SU-DHL-6 (cell line): ENCODE measurements around the gene ACE.

Experiments used
- H2AFZ ChIP-seq: fragments of 200-600 bp; sonication (generic); 2 replicates; pipeline ENCODE4 v1.6.1; 2014; ENCODE audit warnings: low read depth, mild to moderate bottlenecking, moderate library complexity, mixed read lengths, antibody characterized with exemption, low read length; ENCODE audit not compliant: severe bottlenecking
- H3F3A ChIP-seq: fragments of 200-600 bp; shearing (Covaris generic); 2 replicates; pipeline ENCODE4 v1.6.0; 2016; ENCODE audit warnings: antibody characterized with exemption, mild to moderate bottlenecking; ENCODE audit not compliant: insufficient read depth
- H3K27ac ChIP-seq: fragments of 200-600 bp; sonication (generic); 2 replicates; pipeline ENCODE4 v1.5.1; 2016; ENCODE audit warnings: low read depth, mild to moderate bottlenecking, low read length, moderate library complexity, mixed read lengths
- H3K27me3 ChIP-seq: fragments of 200-600 bp; sonication (generic), shearing (Covaris generic); 2 replicates; pipeline ENCODE4 v1.6.0; 2014; ENCODE audit warnings: mild to moderate bottlenecking, low read length
- H3K36me3 ChIP-seq: fragments of 200-600 bp; sonication (generic); 2 replicates; pipeline ENCODE4 v1.6.1; 2014; ENCODE audit warnings: mild to moderate bottlenecking, low read length, mixed read lengths
- H3K4me2 ChIP-seq: fragments of 300-600, 200-600 bp; shearing (Covaris generic), sonication (generic); 2 replicates; pipeline ENCODE4 v1.6.0; 2014; ENCODE audit warnings: low read length, low read depth, mild to moderate bottlenecking; ENCODE audit not compliant: poor library complexity, severe bottlenecking
- H3K4me3 ChIP-seq: fragments of 200-600 bp; sonication (generic); 2 replicates; pipeline ENCODE4 v1.5.1; 2014; ENCODE audit warnings: antibody characterized with exemption, low read length, mild to moderate bottlenecking, mixed read lengths; ENCODE audit not compliant: insufficient read depth, poor library complexity, severe bottlenecking
- H3K79me2 ChIP-seq: fragments of 200-600 bp; sonication (generic); 2 replicates; pipeline ENCODE4 v1.6.1; 2014; ENCODE audit warnings: mild to moderate bottlenecking, low read length, moderate library complexity; ENCODE audit not compliant: insufficient read depth
- H3K9ac ChIP-seq: fragments of 200-600 bp; sonication (generic); 2 replicates; pipeline ENCODE4 v1.7.0; 2014; ENCODE audit warnings: mild to moderate bottlenecking, low read length
- H3K9me2 ChIP-seq: fragments of 200-600 bp; sonication (generic); replicated peaks from 2 replicates; pipeline ENCODE4 v1.6.1; 2014; ENCODE audit warnings: low read length; ENCODE audit not compliant: insufficient read depth
- H3K9me3 ChIP-seq: fragments of 200-600 bp; sonication (generic); 2 replicates; pipeline ENCODE4 v1.6.1; 2014; ENCODE audit warnings: low read length, mixed read lengths; ENCODE audit not compliant: insufficient read depth
- H4K20me1 ChIP-seq: fragments of 200-600 bp; sonication (generic); 2 replicates; pipeline ENCODE4 v1.6.1; 2014; ENCODE audit warnings: low read depth, mild to moderate bottlenecking, antibody characterized with exemption, low read length, moderate library complexity, mixed read lengths
- CTCF ChIP-seq: fragments of 200-600 bp; sonication (generic); IDR thresholded peaks from one replicate; pipeline ENCODE4 v1.5.1; 2017; ENCODE audit warnings: antibody characterized with exemption, mild to moderate bottlenecking, low read length, moderate library complexity; ENCODE audit not compliant: insufficient read depth, poor library complexity, severe bottlenecking
- EZH2phosphoT487 ChIP-seq: fragments of 200-600 bp; sonication (generic), shearing (Covaris generic); conservative IDR thresholded peaks from 2 replicates; pipeline ENCODE4 v1.6.1; 2018; ENCODE audit warnings: mild to moderate bottlenecking, antibody characterized with exemption, low read length, moderate library complexity, mixed read lengths

The ACE gene

GRCh38 chr17:63444457-63444856 is 32.4 kb upstream of the ACE start:
- Histone ChIP-seq H3K79me2 (no peaks in the 10 kb centered on the region), H3K9me2 (no peaks in the 10 kb centered on the region), H3K4me3 (no peak overlapping the region), H3K9me3 (no peaks in the 10 kb centered on the region), H4K20me1 (no peaks in the 10 kb centered on the region), H3K36me3 (no peaks in the 10 kb centered on the region), H3K27ac (no peak overlapping the region), H3F3A (no peaks in the 10 kb centered on the region), H3K4me2 (no peak overlapping the region), H2AFZ (no peak overlapping the region), H3K27me3 (no peaks in the 10 kb centered on the region), H3K9ac (no peak overlapping the region)
- no peak for TF ChIP-seq CTCF
- TF ChIP-seq EZH2phosphoT487: no peak

- no peaks in the 10 kb centered on the region for H3F3A ChIP-seq
- no peak for TF ChIP-seq EZH2phosphoT487
- no peak for TF ChIP-seq CTCF
- no peaks in the 10 kb centered on the region for H3K79me2 ChIP-seq
- no peaks in the 10 kb centered on the region for H4K20me1 ChIP-seq
- H3K9ac ChIP-seq: no peak overlapping the region
- no peak overlapping the region for H3K4me2 ChIP-seq
- H3K4me3 ChIP-seq: no peak overlapping the region
- no peak overlapping the region for H2AFZ ChIP-seq
- H3K27ac ChIP-seq: no peak overlapping the region
- H3K9me2 ChIP-seq: no peaks in the 10 kb centered on the region
- no peaks in the 10 kb centered on the region for H3K27me3 ChIP-seq
- H3K36me3 ChIP-seq: no peaks in the 10 kb centered on the region
- H3K9me3 ChIP-seq: no peaks in the 10 kb centered on the region
Observed at GRCh38 chr17:63445065-63445464, 31.8 kb upstream of the ACE start.

GRCh38 chr17:63445571-63445953 is 31.3 kb upstream of the ACE start:
- TF ChIP-seq CTCF: no peak
- no peak for TF ChIP-seq EZH2phosphoT487
- H3K4me3 ChIP-seq: no peak overlapping the region
- no peaks in the 10 kb centered on the region for H3K79me2 ChIP-seq
- no peak overlapping the region for H3K27ac ChIP-seq
- no peaks in the 10 kb centered on the region for H3K27me3 ChIP-seq
- H3K9ac ChIP-seq: no peak overlapping the region
- no peaks in the 10 kb centered on the region for H3F3A ChIP-seq
- no peaks in the 10 kb centered on the region for H3K9me2 ChIP-seq
- no peaks in the 10 kb centered on the region for H3K9me3 ChIP-seq
- H3K4me2 ChIP-seq: no peak overlapping the region
- no peaks in the 10 kb centered on the region for H4K20me1 ChIP-seq
- no peaks in the 10 kb centered on the region for H3K36me3 ChIP-seq
- H2AFZ ChIP-seq: no peak overlapping the region
